IMR-90 (cell line): Measurements from ENCODE around the gene EIF2B2. TPM values are rescaled to one million over a fixed set of nuclear protein-coding genes. Genes with fewer than 3 reads are reported as not detected.

Experiments used
- ATAC-seq: fragments of 200-7000 bp; cut with Tn5 transposase; 2 replicates; pipeline ENCODE4 v1.9.1; 2020; ENCODE audit warnings: low read depth, mild to moderate bottlenecking, moderate library complexity
- BruUV-seq: library from RNA; stranded (reverse); fragments of 400-500 nt; replicated peaks from 2 replicates; lab custom pipeline; 2021; lab: Mats Ljungman, UMichigan
- CTCF ChIA-PET: fragments of 300-600 bp; formaldehyde crosslinking; extraction: SDS; loops from one replicate; lab custom pipeline; 2021; ENCODE audit warnings: antibody characterized with exemption; lab: Yijun Ruan, JAX
- POLR2A ChIA-PET: fragments of 300-600 bp; sonication (Branson Sonifier 250); formaldehyde crosslinking; loops from one replicate; lab custom pipeline; 2022; ENCODE audit warnings: antibody characterized with exemption; ENCODE audit not compliant: unreplicated experiment; lab: Charles Lee
- DNase-seq: peaks from one replicate; pipeline ENCODE4 v3.0.0; 2013
- H2AFZ ChIP-seq: replicated peaks from 2 replicates; pipeline ENCODE3; 2013; ENCODE audit warnings: low read length, mild to moderate bottlenecking; ENCODE audit not compliant: poor library complexity
- H2AK5ac ChIP-seq: 2 replicates; pipeline ENCODE4 v1.6.1; 2013; ENCODE audit warnings: low read depth, low read length, inconsistent platforms
- H2AK9ac ChIP-seq: replicated peaks from 2 replicates; pipeline ENCODE3; 2013; ENCODE audit warnings: mild to moderate bottlenecking, low read depth, low read length, moderate library complexity; ENCODE audit not compliant: poor library complexity
- H2BK120ac ChIP-seq: 2 replicates; pipeline ENCODE4 v1.6.1; 2013; ENCODE audit warnings: low read depth, low read length, inconsistent platforms
- H2BK15ac ChIP-seq: 3 replicates; pipeline ENCODE4 v1.6.1; 2013; ENCODE audit warnings: low read depth, low read length, inconsistent platforms
- H2BK20ac ChIP-seq: 2 replicates; pipeline ENCODE4 v1.6.1; 2013; ENCODE audit warnings: low read depth, mild to moderate bottlenecking, inconsistent platforms, low read length, moderate library complexity
- H2BK5ac ChIP-seq: 2 replicates; pipeline ENCODE4 v1.6.1; 2013; ENCODE audit warnings: mild to moderate bottlenecking, low read depth, low read length, inconsistent platforms; ENCODE audit not compliant: poor library complexity, severe bottlenecking
- H3K14ac ChIP-seq: replicated peaks from 2 replicates; pipeline ENCODE4 v1.6.1; 2013; ENCODE audit warnings: low read depth, low read length, inconsistent platforms
- H3K18ac ChIP-seq: 2 replicates; pipeline ENCODE4 v1.6.1; 2013; ENCODE audit warnings: low read depth, low read length, control low read depth
- H3K23ac ChIP-seq: 2 replicates; pipeline ENCODE4 v1.6.1; 2013; ENCODE audit warnings: low read depth, low read length, inconsistent platforms
- H3K27ac ChIP-seq: 2 replicates; pipeline ENCODE4 v1.5.1; 2013; ENCODE audit warnings: mild to moderate bottlenecking, control low read depth, low read length; ENCODE audit not compliant: insufficient read depth
- H3K27me3 ChIP-seq: 2 replicates; pipeline ENCODE4 v1.6.1; 2013; ENCODE audit warnings: low read length; ENCODE audit not compliant: control insufficient read depth, insufficient read depth
- H3K36me3 ChIP-seq: 2 replicates; pipeline ENCODE4 v1.6.1; 2013; ENCODE audit warnings: low read length, mixed read lengths; ENCODE audit not compliant: control insufficient read depth, insufficient read depth
- H3K4ac ChIP-seq: 2 replicates; pipeline ENCODE4 v1.6.1; 2013; ENCODE audit warnings: low read depth, low read length, inconsistent platforms
- H3K4me1 ChIP-seq: 2 replicates; pipeline ENCODE4 v1.6.1; 2013; ENCODE audit warnings: low read length, mixed read lengths; ENCODE audit not compliant: control insufficient read depth, insufficient read depth
- H3K4me2 ChIP-seq: 2 replicates; pipeline ENCODE4 v1.6.1; 2013; ENCODE audit warnings: low read depth, mild to moderate bottlenecking, control low read depth, low read length, moderate library complexity
- H3K4me3 ChIP-seq: 2 replicates; pipeline ENCODE4 v1.5.1; 2013; ENCODE audit warnings: low read depth, mild to moderate bottlenecking, control low read depth, low read length, moderate library complexity; ENCODE audit not compliant: insufficient read depth
- H3K56ac ChIP-seq: 2 replicates; pipeline ENCODE4 v1.6.1; 2013; ENCODE audit warnings: low read length, inconsistent platforms; ENCODE audit not compliant: insufficient read depth; ENCODE audit errors: extremely low read depth
- H3K79me1 ChIP-seq, 2 experiments: 2 replicates each; pipeline ENCODE4 v1.6.1; 2013; ENCODE audit warnings: low read length in 2 of 2, inconsistent platforms in 1 of 2, low read depth in 1 of 2
- H3K9ac ChIP-seq: 2 replicates; pipeline ENCODE4 v1.6.1; 2013; ENCODE audit warnings: low read depth, low read length, control low read depth
- H3K9me1 ChIP-seq: 2 replicates; pipeline ENCODE4 v1.6.1; 2013; ENCODE audit warnings: low read length, inconsistent platforms; ENCODE audit not compliant: insufficient read depth
- H3K9me3 ChIP-seq: 2 replicates; pipeline ENCODE4 v1.6.1; 2013; ENCODE audit warnings: low read length; ENCODE audit not compliant: control insufficient read depth, insufficient read depth
- H4K20me1 ChIP-seq: 2 replicates; pipeline ENCODE4 v1.6.1; 2013; ENCODE audit warnings: low read length, inconsistent platforms; ENCODE audit not compliant: insufficient read depth
- H4K5ac ChIP-seq: 2 replicates; pipeline ENCODE4 v1.6.1; 2013; ENCODE audit warnings: mild to moderate bottlenecking, low read depth, low read length, control low read depth
- H4K8ac ChIP-seq, 2 experiments: 2 replicates each; pipeline ENCODE4 v1.6.1; 2013; ENCODE audit warnings: low read depth in 2 of 2, low read length in 2 of 2, control low read depth in 1 of 2, inconsistent platforms in 1 of 2
- H4K91ac ChIP-seq: 2 replicates; pipeline ENCODE4 v1.6.1; 2013; ENCODE audit warnings: low read depth, low read length, inconsistent platforms; ENCODE audit not compliant: insufficient read depth
- BHLHE40 ChIP-seq: fragments of 150-350 bp; IDR thresholded peaks from 2 replicates; pipeline ENCODE4 v1.6.1; 2016; ENCODE audit warnings: mild to moderate bottlenecking, low read depth, low read length
- CHD1 ChIP-seq: IDR thresholded peaks from 2 replicates; pipeline ENCODE4 v1.6.1; 2012; ENCODE audit warnings: low read depth, low read length, improper control_type of control experiment
- MAZ ChIP-seq: IDR thresholded peaks from 2 replicates; pipeline ENCODE4 v1.6.1; 2012; ENCODE audit warnings: low read depth, mild to moderate bottlenecking, low read length, improper control_type of control experiment, moderate library complexity, borderline replicate concordance
- MXI1 ChIP-seq: IDR thresholded peaks from 2 replicates; pipeline ENCODE4 v1.6.1; 2012; ENCODE audit warnings: low read depth, mild to moderate bottlenecking, low read length, moderate library complexity, borderline replicate concordance
- NFE2L2 ChIP-seq: fragments of 150-350 bp; IDR thresholded peaks from 2 replicates; pipeline ENCODE4 v1.6.1; 2016; ENCODE audit warnings: low read depth, mild to moderate bottlenecking, low read length
- POLR2A ChIP-seq: IDR thresholded peaks from 2 replicates; pipeline ENCODE4 v1.6.1; 2012; ENCODE audit warnings: mild to moderate bottlenecking, low read depth, low read length
- WGBS, 2 experiments: methylation state at CpG; one replicate each; pipeline versions ENCODE4 v1.1.5 to v1.1.7; 2013; ENCODE audit warnings: missing lambda C conversion rate in 2 of 2; ENCODE audit not compliant: insufficient read length in 1 of 2; ENCODE audit errors: extremely low coverage in 2 of 2; 5-methylcytosine and 5-hydroxymethylcytosine counted together
- dilution Hi-C: fragments of 300-500 bp; cut with HindIII; formaldehyde crosslinking; loops from one replicate; pipeline ENCODE4 v1.14.3; 2018; ENCODE audit warnings: low sequenced_read_pairs; ENCODE audit not compliant: unreplicated experiment
- in situ Hi-C: fragments of 300-500 bp; cut with MboI; formaldehyde crosslinking; loops from 3 replicates; pipeline ENCODE4 v1.14.3; 2019; ENCODE audit warnings: low sequenced_read_pairs, inconsistent platforms, mixed read lengths
- intact Hi-C: fragments of 100-400 bp; cut with micrococcal nuclease; formaldehyde crosslinking; loops from 2 replicates; pipeline ENCODE4 v1.10.0; 2022
- polyA plus RNA-seq, 3 experiments: library from polyadenylated mRNA; depleted of rRNA; stranded (reverse); fragments of >200 nt; gene quantifications; 2 replicates each; pipeline ENCODE4 v1.2.3, GENCODE V29; 2012; ENCODE audit warnings: low replicate concordance in 1 of 3
- total RNA-seq: library from RNA; depleted of rRNA; stranded (reverse); fragments of >200 nt; gene quantifications from 2 replicates; pipeline ENCODE4 v1.2.3, GENCODE V29; 2012

EIF2B2 gene
- total and polyA plus RNA-seq, 2 of the 4 experiments (the other 2 are of a cell fraction): 63.6 to 70.1 TPM

DNA sequence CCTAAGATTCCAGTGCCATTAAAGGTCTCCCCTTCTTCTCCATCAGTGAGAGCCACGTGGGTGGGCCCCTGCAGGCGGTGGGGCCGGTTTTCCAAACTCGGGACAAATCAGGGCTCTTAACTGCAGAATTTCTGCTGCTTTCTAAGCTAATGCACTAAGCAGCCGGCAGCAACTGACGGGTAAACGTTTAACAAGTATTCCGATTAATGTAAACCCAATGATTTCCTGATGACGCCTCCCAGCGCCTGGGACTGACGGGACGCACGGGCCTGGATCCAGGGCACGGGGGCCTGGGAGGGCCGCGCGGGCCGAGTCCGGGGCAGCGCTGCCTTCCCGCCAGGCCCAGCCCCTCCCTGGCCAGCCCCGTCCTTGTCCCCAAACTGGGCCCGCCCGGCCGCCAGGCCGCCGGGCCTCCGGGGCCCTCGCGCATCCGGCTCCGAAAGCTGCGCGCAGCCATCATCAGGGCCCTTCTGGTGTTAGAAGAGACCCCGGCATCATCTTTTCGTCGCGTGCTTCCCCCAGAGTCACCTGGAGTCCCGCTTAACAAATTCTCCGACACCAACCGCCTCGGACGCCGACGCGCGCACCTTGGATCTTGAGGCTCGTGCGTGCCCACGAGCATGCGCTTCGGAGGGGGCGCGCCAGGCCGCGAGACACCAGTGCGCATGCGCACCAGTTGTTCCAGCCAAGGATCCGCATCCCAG is 48.3 kb downstream of the EIF2B2 start, which contains the start of gene MLH3:
MLH3 (minus strand) TSS at position 616 of the 704 bp plus-strand sequence. CDS start 1,812 bp downstream, outside the sequence.
- Histone ChIP-seq H3K27me3 (no peaks in the 10 kb centered on the region), H2AK9ac (peak within 1 kb of the TSS; percentile 97), H2AK5ac (no peak within 1 kb of the TSS), H3K79me1 (peaks cover 8 to 32% of the 10 kb centered on the region in 2 experiments; a peak in 3 of 4 replicates), H3K27ac (peak within 1 kb of the TSS; percentile 78), H3K23ac (peak within 1 kb of the TSS; percentile 62), H3K4me1 (peaks cover 8% of the 10 kb centered on the region), H2BK5ac (peak within 1 kb of the TSS; percentile 63), H3K9me3 (no peaks in the 10 kb centered on the region), H3K4me3 (peak within 1 kb of the TSS; percentile 68), H3K14ac (peak within 1 kb of the TSS; percentile 79), H3K36me3 (no peaks in the 10 kb centered on the region), H3K56ac (peak within 1 kb of the TSS; percentile 45), H2BK120ac (peak within 1 kb of the TSS; percentile 25; the same call in 1 of the 2 replicates), H3K9me1 (peaks cover 6% of the 10 kb centered on the region), H2BK20ac (no peak within 1 kb of the TSS), H2AFZ (peak within 1 kb of the TSS; percentile 90), H4K8ac (peak within 1 kb of the TSS; percentile 40 to 95), H4K5ac (peak within 1 kb of the TSS; percentile 92), H3K9ac (peak within 1 kb of the TSS; percentile 84), H4K91ac (peak within 1 kb of the TSS; percentile 76), H3K4me2 (peak within 1 kb of the TSS; percentile 63), H4K20me1 (no peaks in the 10 kb centered on the region), H2BK15ac (no peak within 1 kb of the TSS), H3K18ac (peak within 1 kb of the TSS; percentile 1; the same call in 1 of the 2 replicates), H3K4ac (peak within 1 kb of the TSS; percentile 56)
- no TSS peak for BruUV-seq
- dilution Hi-C loops (no loop called here), in situ Hi-C loops (no loop called here), intact Hi-C loops (no loop called here)
- WGBS, 2 experiments: 6% methylated on average over 32 of the region's 59 CpGs; no CpG with 5 or more reads in 1 of the 2 experiments
- ATAC-seq (peak; percentile 81), DNase-seq (peak; percentile 64)
- TF ChIP-seq MXI1 (peak; percentile 75), MAZ (no peak), POLR2A (peak; percentile 35; the same call in 1 of the 2 replicates), CHD1 (no peak), NFE2L2 (no peak), BHLHE40 (peak; percentile 14; the same call in 1 of the 2 replicates)
- CTCF ChIA-PET: interaction anchor here (0.5 kb wide), 1 partner anchor 18 kb away, joined by 4 read pairs; no protein-coding TSS in a partner anchor
- POLR2A ChIA-PET: no interaction called here
